Skeletal muscle cell (primary cell): ENCODE data around the gene GUCY1A1.

Experiments used
- DNase-seq: peaks from one replicate; pipeline ENCODE4 v3.0.0-alpha.2; 2010; ENCODE audit warnings: low read depth
- H3K4me3 ChIP-seq: 2 replicates; pipeline ENCODE4 v1.5.1; 2011; ENCODE audit warnings: low read depth, mild to moderate bottlenecking, control low read depth, low read length, moderate library complexity

Gene GUCY1A1

DNA sequence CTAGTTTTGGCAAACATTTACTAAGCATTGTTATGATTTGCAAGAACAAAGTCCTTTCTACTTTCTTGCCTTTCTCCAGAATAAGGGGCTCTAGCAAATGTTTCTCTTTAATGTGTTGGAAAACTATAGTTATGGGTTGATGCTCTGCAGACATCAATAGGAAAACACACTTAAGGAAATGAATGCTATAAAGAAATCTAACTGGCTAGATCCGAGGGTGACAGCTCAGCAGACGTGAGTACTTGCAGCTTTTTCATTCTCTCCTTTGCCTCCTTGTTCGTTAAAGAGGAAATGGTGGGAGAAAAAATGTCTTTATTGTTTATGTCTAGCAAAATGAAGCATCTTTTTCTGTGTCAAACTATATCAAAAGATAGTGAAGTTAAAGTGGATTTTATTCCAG, 98.5 kb downstream of the GUCY1A1 start:
- DNase-seq: no peak
- H3K4me3 ChIP-seq: no peak overlapping the region

DNA sequence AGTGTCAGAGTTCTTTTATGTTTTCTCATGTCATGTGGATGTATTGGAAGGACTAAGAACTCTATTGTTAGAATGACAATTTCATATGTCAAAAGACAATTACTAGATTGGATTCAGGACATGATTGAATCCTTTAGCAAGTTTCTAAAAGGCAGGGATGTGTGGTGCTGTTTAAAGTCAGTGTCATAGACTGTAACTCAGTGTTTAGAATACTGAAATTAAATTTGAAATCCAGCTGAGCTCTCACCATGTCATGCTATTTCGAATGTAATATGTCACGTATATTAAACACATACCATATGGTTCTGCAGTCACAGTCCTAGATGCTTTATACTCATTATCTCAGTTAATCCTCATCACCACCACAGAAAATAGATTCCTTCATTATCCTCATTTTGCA, 100.0 kb downstream of the GUCY1A1 start:
- no peak overlapping the region for H3K4me3 ChIP-seq
- no peak for DNase-seq

DNA sequence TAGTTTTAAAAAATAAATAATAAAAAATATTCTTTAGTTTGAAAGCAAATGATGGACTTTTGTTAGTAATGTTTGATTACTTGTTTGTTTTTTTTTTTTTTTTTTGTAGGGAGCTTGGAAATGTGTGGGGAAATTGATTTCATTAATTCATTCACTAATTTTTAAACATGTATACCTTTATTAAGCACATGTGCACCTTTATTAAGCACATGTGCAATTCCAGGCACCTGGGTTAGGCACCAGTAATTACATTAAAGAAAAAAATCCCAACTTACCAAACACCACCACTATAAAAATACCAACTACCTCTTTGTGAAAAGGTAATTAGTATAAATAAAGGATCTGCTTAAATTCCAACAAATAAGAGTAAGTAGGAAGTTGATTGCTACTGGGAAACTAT, 101.7 kb downstream of the GUCY1A1 start:
- no peak for DNase-seq
- H3K4me3 ChIP-seq: no peak overlapping the region

DNA sequence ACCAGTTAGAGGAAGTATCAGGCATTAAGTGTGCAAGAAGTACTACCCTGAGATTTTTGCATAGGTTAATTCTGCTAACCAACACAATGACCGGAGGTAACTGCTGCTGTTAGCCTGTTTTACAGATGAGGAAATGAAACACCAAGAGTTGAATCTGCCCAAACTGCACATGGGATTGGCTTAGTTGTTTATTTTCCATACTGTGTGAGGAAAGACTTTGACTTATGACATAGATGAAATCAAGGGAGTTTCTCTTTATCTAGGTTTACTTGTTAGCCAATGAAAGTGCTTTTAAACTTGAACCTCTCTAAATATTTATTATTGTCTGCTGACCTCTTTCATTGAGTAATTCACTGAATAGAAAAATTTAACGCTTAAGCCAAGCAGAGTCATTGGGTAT, 102.4 kb downstream of the GUCY1A1 start:
- DNase-seq: no peak
- H3K4me3 ChIP-seq: no peak overlapping the region

DNA sequence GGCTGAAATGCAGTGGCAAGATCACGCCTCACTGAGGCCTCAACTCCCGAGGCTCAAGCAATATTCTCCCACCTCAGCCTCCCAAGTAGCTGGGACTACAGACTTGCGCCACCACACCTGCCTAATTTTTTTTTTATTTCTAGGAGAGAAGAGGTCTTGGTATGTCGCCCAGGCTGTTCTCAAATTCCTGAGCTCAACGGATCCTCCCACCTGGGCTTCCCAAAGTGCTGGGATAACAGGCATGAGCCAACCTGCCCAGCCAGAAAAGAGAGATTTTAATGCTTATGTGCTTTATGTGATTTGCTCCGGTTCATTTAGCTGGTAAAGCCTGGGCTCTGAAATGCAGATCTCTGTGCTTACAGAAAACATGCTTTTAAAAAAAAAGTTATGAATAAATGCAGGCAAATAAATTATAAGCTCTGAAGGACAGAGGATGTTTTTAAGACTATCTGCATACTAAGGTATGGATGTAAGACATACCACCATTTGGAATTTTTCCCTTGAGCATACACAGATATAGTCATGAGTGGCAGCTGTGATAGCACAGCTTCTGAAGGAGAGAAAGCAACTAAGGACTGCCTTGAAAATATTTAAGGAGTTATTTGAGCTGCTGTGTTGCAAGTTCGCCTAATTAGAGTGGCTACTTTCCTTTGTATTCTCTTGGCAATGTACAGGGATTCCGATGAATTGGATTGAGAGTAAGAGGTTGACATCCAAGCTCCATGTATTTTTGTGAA, 106.0 kb downstream of the GUCY1A1 start:
- DNase-seq: no peak
- no peak overlapping the region for H3K4me3 ChIP-seq

DNA sequence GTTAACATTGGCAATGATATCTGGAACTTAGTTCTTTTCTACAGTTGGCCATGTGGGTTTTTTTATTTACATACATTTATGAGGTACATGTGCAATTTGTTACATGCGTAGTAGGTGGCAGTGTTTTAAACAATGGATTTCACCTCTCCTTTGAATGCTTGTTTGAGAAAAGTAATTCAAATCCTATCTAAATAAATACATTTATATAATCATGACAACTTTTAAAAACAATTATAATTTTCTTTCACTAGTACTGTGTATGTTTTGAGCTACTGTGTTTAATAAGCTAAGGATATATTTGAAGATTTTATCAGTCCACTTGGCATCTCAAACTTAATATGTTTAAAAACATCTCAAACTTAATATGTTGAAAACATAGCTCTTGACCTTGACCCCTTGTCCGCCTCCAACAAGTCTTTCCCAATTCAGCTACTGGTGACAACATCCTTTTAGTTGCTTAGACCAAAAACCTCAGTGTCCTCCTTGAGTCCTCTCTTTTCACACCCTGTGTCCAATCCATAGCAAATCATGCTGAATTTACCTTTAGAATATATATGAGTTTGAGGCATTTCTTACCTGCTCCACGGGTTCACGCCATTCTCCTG, 106.7 kb downstream of the GUCY1A1 start:
- H3K4me3 ChIP-seq: no peak overlapping the region
- DNase-seq: no peak

DNA sequence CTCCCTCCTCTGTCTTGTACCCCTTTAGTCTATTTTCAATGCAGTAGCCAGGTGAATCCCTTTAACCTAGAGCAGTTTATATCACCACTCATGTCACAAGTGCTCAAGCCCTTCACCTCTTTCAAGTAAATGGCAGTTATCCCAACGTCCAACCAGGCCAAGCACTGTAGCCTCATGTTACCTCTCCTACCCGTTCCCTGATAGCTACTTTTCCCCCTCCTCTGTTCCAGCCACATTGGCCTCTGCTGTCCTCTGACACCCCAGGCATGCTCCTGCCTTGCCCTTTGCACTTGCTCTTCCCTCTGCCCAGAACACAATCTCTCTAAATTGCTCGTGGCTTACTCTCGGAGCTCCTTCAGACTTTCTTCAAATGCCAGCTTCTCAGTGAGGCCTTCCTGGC, 107.4 kb downstream of the GUCY1A1 start:
- no peak overlapping the region for H3K4me3 ChIP-seq
- DNase-seq: no peak

DNA sequence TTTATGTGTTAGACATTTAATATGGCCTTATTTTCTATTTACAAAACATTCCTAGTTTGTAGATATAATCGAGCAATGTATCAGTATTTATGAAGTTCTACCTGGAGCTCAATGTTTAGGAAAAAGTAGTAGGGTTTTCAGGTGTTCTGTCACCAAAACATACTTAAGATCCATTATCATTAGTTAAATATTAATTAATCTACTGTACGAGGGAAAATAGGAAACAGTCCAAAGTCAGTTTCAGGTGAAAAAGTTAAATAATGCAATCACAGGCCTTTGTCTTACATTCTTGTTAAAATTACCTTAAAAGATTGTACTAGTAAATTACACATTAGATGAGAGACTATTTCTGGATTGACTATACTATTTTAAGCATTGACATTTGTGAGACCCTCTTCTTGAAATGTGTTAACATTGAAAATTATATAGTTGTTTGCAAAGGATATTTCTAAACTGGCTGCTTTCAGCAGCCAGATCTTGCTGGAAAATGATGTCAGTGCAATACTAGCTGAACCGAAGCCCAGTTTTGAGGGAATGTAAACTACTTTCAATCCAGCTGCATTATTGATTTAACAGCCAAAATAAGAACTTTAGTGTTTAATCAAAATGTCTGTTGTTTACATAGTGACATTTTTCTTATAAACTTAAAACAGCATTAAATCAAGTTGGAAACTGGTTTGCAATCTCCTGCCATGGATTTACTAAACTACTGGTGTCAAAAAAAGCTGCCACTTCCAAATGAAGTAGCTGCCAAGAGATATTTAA, 111.5 kb downstream of the GUCY1A1 start:
- no peak overlapping the region for H3K4me3 ChIP-seq
- no peak for DNase-seq

DNA sequence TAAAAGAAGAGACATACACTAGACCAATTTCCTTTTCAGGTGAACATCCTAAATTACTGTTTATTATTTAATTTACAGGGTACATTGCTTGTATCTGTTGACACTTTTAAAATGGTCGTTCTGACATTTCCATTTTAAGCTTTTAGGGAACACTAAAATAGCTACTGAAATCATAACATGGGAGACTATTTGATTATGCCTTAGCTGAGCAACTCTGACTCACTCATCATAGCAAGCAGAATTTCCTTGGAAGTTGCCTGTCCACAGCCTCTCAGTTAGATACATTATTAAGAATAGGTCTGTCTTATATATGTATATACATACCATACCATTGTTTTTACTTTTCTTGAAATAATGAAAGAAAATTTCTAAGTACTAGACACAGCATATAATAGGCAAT, 114.1 kb downstream of the GUCY1A1 start:
- no peak for DNase-seq
- H3K4me3 ChIP-seq: no peak overlapping the region

DNA sequence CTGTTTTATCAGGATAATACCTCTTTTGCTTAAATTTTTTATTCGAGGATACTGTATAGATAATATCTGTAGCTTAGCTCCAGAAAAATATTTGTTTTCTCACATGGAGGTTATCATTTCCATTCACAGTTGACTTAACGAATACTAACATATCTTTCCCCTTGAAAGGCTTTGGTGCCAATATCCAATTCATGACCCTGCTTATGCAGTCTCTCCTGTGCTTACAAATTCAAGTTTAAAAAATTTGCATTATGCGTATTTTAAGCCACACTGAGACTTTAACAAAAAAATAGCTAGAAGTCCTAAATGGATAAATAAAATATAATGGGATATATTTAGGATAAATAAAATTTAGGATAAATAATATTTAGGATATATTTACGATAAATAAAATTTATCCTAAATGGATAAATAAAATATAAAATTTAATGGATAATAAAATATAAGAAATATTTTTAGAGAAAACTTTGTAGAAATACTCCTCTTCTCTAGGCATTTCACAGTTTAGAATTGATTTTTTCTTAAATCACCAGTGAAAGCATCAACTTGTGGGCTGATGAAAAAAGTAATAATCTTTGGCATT, 114.7 kb downstream of the GUCY1A1 start:
- DNase-seq: no peak
- no peak overlapping the region for H3K4me3 ChIP-seq
